DOHH2 (cell line): ENCODE data around the gene PTPRN2.

Experiments used
- H3F3A ChIP-seq: fragments of 200-600 bp; sonication (generic), shearing (Covaris generic); 2 replicates; pipeline ENCODE4 v1.6.0; 2016; ENCODE audit warnings: antibody characterized with exemption, mild to moderate bottlenecking; ENCODE audit not compliant: control insufficient read depth, insufficient read depth
- H3K27ac ChIP-seq: fragments of 200-600 bp; sonication (generic); 2 replicates; pipeline ENCODE4 v1.5.1; 2014; ENCODE audit warnings: low read depth, mild to moderate bottlenecking, low read length, moderate library complexity
- H3K27me3 ChIP-seq: fragments of 200-600 bp; sonication (generic); 2 replicates; pipeline ENCODE4 v1.6.1; 2014; ENCODE audit warnings: mild to moderate bottlenecking, low read length, mixed read lengths; ENCODE audit not compliant: control insufficient read depth
- H3K36me3 ChIP-seq: fragments of 200-600 bp; sonication (generic); 2 replicates; pipeline ENCODE4 v1.6.1; 2014; ENCODE audit warnings: mild to moderate bottlenecking, low read length, moderate library complexity, mixed read lengths; ENCODE audit not compliant: control insufficient read depth
- H3K4me1 ChIP-seq: fragments of 200-600 bp; sonication (generic); 2 replicates; pipeline ENCODE4 v1.6.1; 2014; ENCODE audit warnings: mild to moderate bottlenecking, low read length, mixed read lengths; ENCODE audit not compliant: control insufficient read depth
- H3K4me2 ChIP-seq: fragments of 200-600 bp; sonication (generic); 2 replicates; pipeline ENCODE4 v1.6.0; 2014; ENCODE audit warnings: mild to moderate bottlenecking, low read length, moderate library complexity
- H3K4me3 ChIP-seq: fragments of 200-600 bp; sonication (generic); 2 replicates; pipeline ENCODE4 v1.5.1; 2014; ENCODE audit warnings: mild to moderate bottlenecking, low read length, mixed read lengths
- H3K79me2 ChIP-seq: fragments of 200-600 bp; sonication (generic); 2 replicates; pipeline ENCODE4 v1.6.1; 2014; ENCODE audit warnings: mild to moderate bottlenecking, low read length, mixed read lengths; ENCODE audit not compliant: control insufficient read depth
- H3K9me2 ChIP-seq: fragments of 200-600 bp; sonication (generic); replicated peaks from 2 replicates; pipeline ENCODE4 v1.6.1; 2014; ENCODE audit warnings: mild to moderate bottlenecking, low read length, mixed read lengths; ENCODE audit not compliant: control insufficient read depth
- H3K9me3 ChIP-seq: fragments of 200-600 bp; sonication (generic); 2 replicates; pipeline ENCODE4 v1.6.1; 2014; ENCODE audit warnings: antibody characterized with exemption, low read length, mixed read lengths; ENCODE audit not compliant: control insufficient read depth, insufficient read depth
- H4K20me1 ChIP-seq: fragments of 200-600 bp; sonication (generic); 2 replicates; pipeline ENCODE4 v1.6.0; 2014; ENCODE audit warnings: low read depth, mild to moderate bottlenecking, antibody characterized with exemption, low read length, moderate library complexity; ENCODE audit not compliant: control insufficient read depth, insufficient read depth
- CTCF ChIP-seq: fragments of 200-600 bp; sonication (generic); IDR thresholded peaks from one replicate; pipeline ENCODE4 v1.5.1; 2014; ENCODE audit warnings: antibody characterized with exemption, mild to moderate bottlenecking, low read depth, low read length; ENCODE audit not compliant: poor library complexity, severe bottlenecking
- EZH2phosphoT487 ChIP-seq: fragments of 200-600 bp; sonication (generic); IDR thresholded peaks from 2 replicates; pipeline ENCODE4 v1.6.1; 2017; ENCODE audit warnings: borderline replicate concordance, mild to moderate bottlenecking, antibody characterized with exemption, low read length, moderate library complexity, mixed read lengths

Gene PTPRN2

DNA sequence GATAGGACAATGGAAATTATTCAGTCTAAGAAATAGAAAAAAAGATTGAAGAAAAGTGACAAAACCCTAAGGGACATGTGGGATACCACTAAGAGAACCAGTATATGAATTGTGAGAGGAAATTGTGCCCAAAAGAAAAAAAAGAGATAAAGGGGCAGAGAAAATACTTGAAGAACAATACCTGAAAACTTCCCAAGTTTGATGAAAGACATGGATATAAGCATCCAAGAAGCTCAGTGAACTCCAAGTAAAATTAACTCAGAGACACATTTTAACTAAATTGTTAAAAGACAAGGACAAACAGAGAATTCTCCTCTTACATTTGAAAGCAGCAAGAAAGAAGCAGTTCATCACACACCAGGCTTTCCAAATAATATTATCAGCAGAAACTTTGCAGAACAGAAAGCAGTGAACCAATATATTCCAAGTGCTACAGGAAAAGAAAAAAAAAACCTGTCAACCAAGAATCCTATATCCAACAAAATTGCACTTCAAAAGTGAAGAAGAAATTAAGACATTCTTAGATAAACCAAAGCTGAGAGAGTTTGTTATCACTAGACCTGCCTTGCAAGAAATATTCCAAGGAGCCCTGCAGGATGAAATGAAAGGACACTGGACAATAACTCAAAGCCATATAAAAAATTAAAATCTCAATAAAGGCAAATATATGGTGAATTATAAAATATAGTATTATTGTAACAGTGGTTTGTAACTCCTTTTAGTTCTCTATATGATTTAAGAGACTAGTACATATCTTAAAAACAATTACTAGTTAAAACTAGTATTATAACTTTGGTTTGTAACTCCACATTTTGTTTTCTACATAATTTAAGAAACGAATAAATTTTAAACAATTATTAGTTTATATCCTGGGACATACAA is 470.0 kb downstream of the PTPRN2 start:
- Histone ChIP-seq H3K9me2 (no peaks in the 10 kb centered on the region), H3K79me2 (no peaks in the 10 kb centered on the region), H3K36me3 (no peaks in the 10 kb centered on the region), H3K4me1 (no peaks in the 10 kb centered on the region), H3F3A (no peaks in the 10 kb centered on the region), H3K27ac (no peak overlapping the region), H4K20me1 (no peaks in the 10 kb centered on the region), H3K4me3 (no peak overlapping the region), H3K9me3 (peaks cover 42% of the 10 kb centered on the region; the same call in 1 of the 2 replicates), H3K27me3 (no peaks in the 10 kb centered on the region), H3K4me2 (no peak overlapping the region)
- TF ChIP-seq EZH2phosphoT487: no peak
- TF ChIP-seq CTCF: no peak

DNA sequence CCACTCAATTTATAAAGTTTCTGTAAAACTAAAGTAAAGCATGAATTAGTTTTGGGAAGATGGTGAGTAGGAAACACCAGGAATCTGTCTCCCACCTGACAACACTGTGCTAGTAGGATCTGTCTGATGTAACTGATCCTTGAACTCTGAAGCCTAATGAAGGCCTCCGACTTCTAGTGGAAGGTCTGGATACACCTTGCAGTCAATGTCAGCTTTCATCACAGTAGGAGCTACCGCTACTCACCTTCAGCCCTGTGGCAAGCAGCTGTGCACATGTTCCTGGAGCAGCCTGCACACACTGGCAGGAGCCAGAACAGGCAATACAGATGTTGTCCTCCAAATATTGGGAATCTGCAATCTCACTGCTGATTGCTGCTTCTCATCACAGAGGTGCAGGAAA is 471.4 kb downstream of the PTPRN2 start:
- no peak overlapping the region for H3K27ac ChIP-seq
- H3K4me2 ChIP-seq: no peak overlapping the region
- no peaks in the 10 kb centered on the region for H3K4me1 ChIP-seq
- no peaks in the 10 kb centered on the region for H3K27me3 ChIP-seq
- no peaks in the 10 kb centered on the region for H3K79me2 ChIP-seq
- H4K20me1 ChIP-seq: no peaks in the 10 kb centered on the region
- no peaks in the 10 kb centered on the region for H3K36me3 ChIP-seq
- H3K4me3 ChIP-seq: no peak overlapping the region
- no peaks in the 10 kb centered on the region for H3K9me2 ChIP-seq
- H3K9me3 ChIP-seq: peaks cover 45% of the 10 kb centered on the region; the same call in 1 of the 2 replicates
- no peaks in the 10 kb centered on the region for H3F3A ChIP-seq
- TF ChIP-seq EZH2phosphoT487 (no peak), CTCF (no peak)

- Histone ChIP-seq H3K4me2 (no peak overlapping the region), H3K9me2 (no peaks in the 10 kb centered on the region), H3K36me3 (no peaks in the 10 kb centered on the region), H4K20me1 (no peaks in the 10 kb centered on the region), H3K9me3 (peaks cover 60% of the 10 kb centered on the region; the same call in 1 of the 2 replicates), H3K4me3 (no peak overlapping the region), H3K4me1 (no peaks in the 10 kb centered on the region), H3F3A (no peaks in the 10 kb centered on the region), H3K27me3 (no peaks in the 10 kb centered on the region), H3K79me2 (no peaks in the 10 kb centered on the region), H3K27ac (no peak overlapping the region)
- no peak for TF ChIP-seq CTCF
- TF ChIP-seq EZH2phosphoT487: no peak
Measured at GRCh38 chr7:158114056-158114850, 473.4 kb downstream of the PTPRN2 start.
